Prostate gland (tissue), 2 donors: ENCODE results near the gene OTOF. TPM values are rescaled to one million over a fixed set of nuclear protein-coding genes. Genes with fewer than 3 reads are reported as not detected.

Source experiments
- DNase-seq: peaks from one replicate; pipeline ENCODE4 v3.0.0-alpha.2; 2019; ENCODE audit warnings: low spot score
- H3K27ac ChIP-seq, 2 donors: fragments of 200-600 bp; sonication (generic); 2 replicates each; pipeline ENCODE4 v1.5.1; 2017 to 2019
- H3K27me3 ChIP-seq: fragments of 200-600 bp; sonication (generic); replicated peaks from 2 replicates; pipeline ENCODE4 v1.5.1; 2019; ENCODE audit not compliant: insufficient read depth
- H3K36me3 ChIP-seq, 2 donors: fragments of 200-600 bp; sonication (generic); 1 replicate in 1 of 2; 2 replicates in 1 of 2; pipeline versions ENCODE4 v1.5.1 to v1.8.1; 2017 to 2019
- H3K4me1 ChIP-seq: fragments of 200-600 bp; sonication (generic); replicated peaks from 2 replicates; pipeline ENCODE4 v1.5.1; 2019
- H3K4me3 ChIP-seq, 2 donors: fragments of 200-600 bp; sonication (generic); 2 replicates each; pipeline ENCODE4 v1.5.1; 2017 to 2019
- H3K9me3 ChIP-seq: fragments of 200-600 bp; sonication (generic); 2 replicates; pipeline ENCODE4 v1.5.1; 2017
- CTCF ChIP-seq, 4 experiments: fragments of 200-600 bp in 2 of 4; fragments of 450-650 bp in 2 of 4; sonication (generic) in 2 of 4; IDR thresholded peaks; 1 replicate in 3 of 4; 2 replicates in 1 of 4; pipeline ENCODE4 v1.5.1; 2016 to 2019; ENCODE audit warnings: antibody characterized with exemption in 4 of 4, mild to moderate bottlenecking in 2 of 4, moderate library complexity in 2 of 4
- POLR2A ChIP-seq: fragments of 450-650 bp; IDR thresholded peaks from one replicate; pipeline ENCODE4 v1.6.1; 2016; ENCODE audit warnings: antibody characterized with exemption, mild to moderate bottlenecking
- POLR2AphosphoS5 ChIP-seq: sonication (generic); formaldehyde crosslinking; IDR thresholded peaks from one replicate; pipeline ENCODE4 v1.6.1; 2017; ENCODE audit warnings: antibody characterized with exemption
- WGBS: methylation state at CpG from one replicate; pipeline ENCODE4 v1.1.5; 2018; 5-methylcytosine and 5-hydroxymethylcytosine counted together
- intact Hi-C: fragments of 100-400 bp; cut with DNase I; formaldehyde crosslinking; loops from one replicate; pipeline ENCODE4 v1.14.2; 2022
- total RNA-seq, 2 donors: library from RNA; depleted of rRNA; stranded (reverse); fragments of >200 nt; gene quantifications; one replicate each; pipeline ENCODE4 v1.1.0, GENCODE V29; 2016

Gene OTOF
- total RNA-seq, 2 donors from 2014 or later, result 0.68 TPM; not detected in 1

GRCh38 chr2:26479789-26480565 lies 2.1 kb upstream of the OTOF start:
- WGBS, result 90% methylated on average over 16 of the region's 21 CpGs
- Histone ChIP-seq H3K36me3 (no peaks in the 10 kb centered on the region), H3K4me1 (no peaks in the 10 kb centered on the region), H3K27me3 (no peaks in the 10 kb centered on the region), H3K9me3 (no peaks in the 10 kb centered on the region), H3K4me3 (no peak overlapping the region), H3K27ac (no peak overlapping the region)
- intact Hi-C loops, result no loop called here
- TF ChIP-seq POLR2AphosphoS5 (no peak), CTCF (IDR thresholded peaks at IDR 0.05) (no peak), POLR2A (no peak)
- no peak for DNase-seq

- no peak for DNase-seq
- H3K27me3 ChIP-seq, result no peaks in the 10 kb centered on the region
- intact Hi-C loops, result no loop called here
- H3K4me3 ChIP-seq, result no peak overlapping the region
- no peak for TF ChIP-seq POLR2AphosphoS5
- TF ChIP-seq POLR2A, result no peak
- no peak for TF ChIP-seq CTCF (IDR thresholded peaks at IDR 0.05)
- H3K36me3 ChIP-seq, result no peaks in the 10 kb centered on the region
- no peak overlapping the region for H3K27ac ChIP-seq
- WGBS, result 92% methylated on average over 18 of the region's 25 CpGs
- H3K9me3 ChIP-seq, result no peaks in the 10 kb centered on the region
- no peaks in the 10 kb centered on the region for H3K4me1 ChIP-seq
Measured at GRCh38 chr2:26479131-26479788, 1.3 kb upstream of the OTOF start.

DNA sequence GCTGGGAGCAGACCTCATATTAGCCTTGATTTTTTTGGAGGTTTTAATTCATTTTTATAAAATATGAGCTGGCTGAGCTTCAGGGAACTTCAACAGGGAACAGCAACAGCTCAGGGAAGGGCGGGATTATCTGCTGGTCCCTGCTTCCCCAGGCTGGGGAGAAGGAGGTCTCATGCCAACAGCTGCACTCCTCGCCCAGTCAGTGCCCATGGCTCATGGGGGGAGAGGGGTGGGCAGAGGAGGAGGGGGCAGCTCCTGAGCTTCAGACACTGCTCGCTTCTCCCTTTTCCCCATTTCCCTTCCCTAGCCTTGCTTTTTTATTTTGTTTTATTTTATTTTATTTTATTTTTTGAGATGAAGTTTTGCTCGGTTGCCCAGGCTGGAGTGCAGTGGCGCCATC lies 442 bp upstream of the OTOF start:
- WGBS, result 91% methylated on average over 5 of the region's 5 CpGs
- no peaks in the 10 kb centered on the region for H3K27me3 ChIP-seq
- no peak overlapping the region for H3K27ac ChIP-seq
- no peaks in the 10 kb centered on the region for H3K9me3 ChIP-seq
- intact Hi-C loops, result no loop called here
- H3K36me3 ChIP-seq, result no peaks in the 10 kb centered on the region
- H3K4me3 ChIP-seq, result no peak overlapping the region
- no peak for TF ChIP-seq POLR2AphosphoS5
- TF ChIP-seq CTCF (IDR thresholded peaks at IDR 0.05), result no peak
- TF ChIP-seq POLR2A, result no peak
- H3K4me1 ChIP-seq, result no peaks in the 10 kb centered on the region
- no peak for DNase-seq

- DNase-seq, result no peak
- intact Hi-C loops, result no loop called here
- TF ChIP-seq POLR2AphosphoS5 (no peak), CTCF (IDR thresholded peaks at IDR 0.05) (no peak), POLR2A (no peak)
- H3K9me3 ChIP-seq, result no peaks in the 10 kb centered on the region
- H3K27me3 ChIP-seq, result no peaks in the 10 kb centered on the region
- no peak overlapping the region for H3K4me3 ChIP-seq
- WGBS, result 70% methylated on average over 33 of the region's 33 CpGs
- H3K27ac ChIP-seq, result no peak overlapping the region
- no peaks in the 10 kb centered on the region for H3K4me1 ChIP-seq
- no peaks in the 10 kb centered on the region for H3K36me3 ChIP-seq
Measured at GRCh38 chr2:26477126-26477910, 606 bp downstream of the OTOF start.
